Coronary artery (tissue), 2 donors: Measurements from ENCODE around the gene TRAPPC3.
A peak's percentile ranks its signal among the peaks of the same experiment; 100 is the strongest.

Experiments used
- DNase-seq: peaks from one replicate; pipeline ENCODE4 v3.0.0-alpha.2; 2017; ENCODE audit warnings: low spot score
- H3K27ac ChIP-seq, 2 donors: fragments of 200-600 bp; sonication (generic); one replicate each; pipeline ENCODE4 v1.5.1; 2016 to 2019
- H3K4me3 ChIP-seq: fragments of 200-600 bp; sonication (generic); 2 replicates; pipeline ENCODE4 v1.5.1; 2016; ENCODE audit warnings: mild to moderate bottlenecking, moderate library complexity
- TF ChIP-seq, protein P1 (sequence below): fragments of 200-600 bp; sonication (generic); IDR thresholded peaks from one replicate; pipeline ENCODE4 v1.5.1; 2019; ENCODE audit warnings: antibody characterized with exemption

Gene TRAPPC3

DNA sequence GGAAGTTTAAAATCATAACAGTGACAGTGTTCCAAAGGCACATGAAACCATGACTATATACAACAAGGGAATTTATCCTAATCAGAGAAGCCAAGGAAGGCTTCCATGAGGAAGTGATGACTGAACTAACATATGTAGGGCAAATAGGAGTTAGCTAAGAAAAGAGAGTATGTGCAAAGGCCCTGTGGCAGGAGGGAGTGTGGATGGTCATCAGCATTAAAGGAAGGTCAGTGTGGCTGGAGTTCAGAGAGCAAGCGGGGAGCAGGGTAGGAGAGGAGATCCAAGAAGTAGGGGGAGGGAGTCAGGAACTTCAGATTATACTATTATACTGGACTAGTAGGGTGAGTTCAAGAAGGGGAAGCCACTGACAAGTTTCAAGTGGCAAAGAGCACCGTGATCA is 15.1 kb upstream of the TRAPPC3 start:
- Histone ChIP-seq H3K4me3 (no peak overlapping the region), H3K27ac (peak overlapping the region in 1 of 2 donors; percentile 13)
- no peak for DNase-seq
- TF ChIP-seq, protein P1, sequence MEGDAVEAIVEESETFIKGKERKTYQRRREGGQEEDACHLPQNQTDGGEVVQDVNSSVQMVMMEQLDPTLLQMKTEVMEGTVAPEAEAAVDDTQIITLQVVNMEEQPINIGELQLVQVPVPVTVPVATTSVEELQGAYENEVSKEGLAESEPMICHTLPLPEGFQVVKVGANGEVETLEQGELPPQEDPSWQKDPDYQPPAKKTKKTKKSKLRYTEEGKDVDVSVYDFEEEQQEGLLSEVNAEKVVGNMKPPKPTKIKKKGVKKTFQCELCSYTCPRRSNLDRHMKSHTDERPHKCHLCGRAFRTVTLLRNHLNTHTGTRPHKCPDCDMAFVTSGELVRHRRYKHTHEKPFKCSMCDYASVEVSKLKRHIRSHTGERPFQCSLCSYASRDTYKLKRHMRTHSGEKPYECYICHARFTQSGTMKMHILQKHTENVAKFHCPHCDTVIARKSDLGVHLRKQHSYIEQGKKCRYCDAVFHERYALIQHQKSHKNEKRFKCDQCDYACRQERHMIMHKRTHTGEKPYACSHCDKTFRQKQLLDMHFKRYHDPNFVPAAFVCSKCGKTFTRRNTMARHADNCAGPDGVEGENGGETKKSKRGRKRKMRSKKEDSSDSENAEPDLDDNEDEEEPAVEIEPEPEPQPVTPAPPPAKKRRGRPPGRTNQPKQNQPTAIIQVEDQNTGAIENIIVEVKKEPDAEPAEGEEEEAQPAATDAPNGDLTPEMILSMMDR = no peak

DNA sequence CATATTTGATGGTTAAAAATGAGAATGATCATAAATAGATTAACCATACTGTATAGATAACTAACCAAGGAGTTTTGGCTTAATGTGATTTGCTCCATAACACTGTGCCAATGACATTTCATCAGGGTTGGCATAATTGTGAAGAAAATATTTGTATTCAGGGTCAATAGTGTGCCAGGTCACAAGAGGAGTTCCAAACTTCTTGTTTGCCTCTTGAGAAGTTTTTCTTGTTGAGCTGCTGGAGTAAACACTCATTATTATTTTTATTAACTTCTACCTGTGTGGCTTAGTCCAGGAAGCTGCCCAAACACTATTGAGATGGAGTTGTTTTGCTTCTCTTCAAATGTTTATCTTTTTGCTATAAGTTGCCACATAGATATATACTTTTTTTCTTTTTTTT is 14.1 kb upstream of the TRAPPC3 start:
- Histone ChIP-seq H3K27ac (peak overlapping the region; percentile 88 to 92), H3K4me3 (no peak overlapping the region)
- TF ChIP-seq, protein P1 = no peak
- no peak for DNase-seq

- Histone ChIP-seq H3K27ac (peak overlapping the region; percentile 88 to 92), H3K4me3 (peak overlapping the region; percentile 65)
- no peak for DNase-seq
- TF ChIP-seq, protein P1 = no peak
These were observed 13.5 kb upstream of the TRAPPC3 start for GRCh38 chr1:36162680-36163239.

- H3K27ac ChIP-seq = peak overlapping the region; percentile 88 to 92
- H3K4me3 ChIP-seq = peak overlapping the region; percentile 65
- TF ChIP-seq, protein P1 = no peak
- DNase-seq = no peak
These were observed 12.6 kb upstream of the TRAPPC3 start for GRCh38 chr1:36161641-36162531.

- peak overlapping the region; percentile 65 for H3K4me3 ChIP-seq
- peak overlapping the region; percentile 88 to 92 for H3K27ac ChIP-seq
- peak; percentile 83 for DNase-seq
- TF ChIP-seq, protein P1 = no peak
These were observed 11.7 kb upstream of the TRAPPC3 start for GRCh38 chr1:36160949-36161485.

GRCh38 chr1:36160388-36160948 is 11.2 kb upstream of the TRAPPC3 start:
- H3K27ac ChIP-seq = peak overlapping the region; percentile 88 to 92
- peak overlapping the region; percentile 65 for H3K4me3 ChIP-seq
- DNase-seq = no peak
- TF ChIP-seq, protein P1 = no peak
